OCI-LY3 (cell line): ENCODE results near the gene SLC7A7.
A peak's percentile ranks its signal among the peaks of the same experiment; 100 is the strongest.
"Not testable (repeated sequence)": the region's sequence is repeated elsewhere in the genome, so short reads cannot be mapped to it uniquely, and the experiment has no call there.

ENCODE experiments used
- H2AFZ ChIP-seq: fragments of 200-600, 300-600 bp; shearing (Covaris generic); 2 replicates; pipeline ENCODE4 v1.6.0; 2014; ENCODE audit warnings: antibody characterized with exemption, low read depth, low read length
- H3K27ac ChIP-seq: fragments of 200-600, 300-600 bp; sonication (generic); 2 replicates; pipeline ENCODE4 v1.5.1; 2014; ENCODE audit warnings: mild to moderate bottlenecking, low read length, moderate library complexity, mixed read lengths
- H3K27me3 ChIP-seq: fragments of 200-600, 300-600 bp; sonication (generic); 2 replicates; pipeline ENCODE4 v1.6.1; 2014; ENCODE audit warnings: low read depth, low read length, mixed read lengths
- H3K36me3 ChIP-seq: fragments of 200-600, 300-600 bp; sonication (generic); replicated peaks from 2 replicates; pipeline ENCODE3; 2014; ENCODE audit warnings: low read depth, low read length, mixed read lengths
- H3K4me1 ChIP-seq: fragments of 300-600, 200-600 bp; sonication (generic); 2 replicates; pipeline ENCODE4 v1.6.1; 2014; ENCODE audit warnings: low read length, mixed read lengths
- H3K4me2 ChIP-seq: fragments of 200-600, 300-600 bp; sonication (generic); 2 replicates; pipeline ENCODE4 v1.6.1; 2014; ENCODE audit warnings: low read length, mixed read lengths
- H3K4me3 ChIP-seq: fragments of 300-600, 200-600 bp; sonication (generic); 2 replicates; pipeline ENCODE4 v1.5.1; 2014; ENCODE audit warnings: antibody characterized with exemption, mild to moderate bottlenecking, low read length, moderate library complexity
- H3K79me2 ChIP-seq: fragments of 300-600, 200-600 bp; shearing (Covaris generic); 2 replicates; pipeline ENCODE4 v1.6.1; 2014; ENCODE audit warnings: mild to moderate bottlenecking, low read length, mixed read lengths
- H3K9ac ChIP-seq: fragments of 300-600, 200-600 bp; shearing (Covaris generic); 2 replicates; pipeline ENCODE4 v1.6.0; 2014; ENCODE audit warnings: mild to moderate bottlenecking, low read length, moderate library complexity
- H3K9me3 ChIP-seq: fragments of 200-600, 300-600 bp; shearing (Covaris generic); 2 replicates; pipeline ENCODE4 v1.6.1; 2014; ENCODE audit warnings: low read length, mixed read lengths; ENCODE audit not compliant: insufficient read depth
- H4K20me1 ChIP-seq: fragments of 200-600, 300-600 bp; sonication (generic); 2 replicates; pipeline ENCODE4 v1.6.1; 2016; ENCODE audit warnings: low read length, mixed read lengths; ENCODE audit not compliant: insufficient read depth
- EZH2phosphoT487 ChIP-seq: fragments of 200-600 bp; shearing (Covaris generic); IDR thresholded peaks from 2 replicates; pipeline ENCODE4 v1.6.1; 2018; ENCODE audit warnings: antibody characterized with exemption, mixed run types, low read depth
- TF ChIP-seq, protein P1 (sequence below): fragments of 200-600, 300-600 bp; sonication (generic); IDR thresholded peaks from 2 replicates; pipeline ENCODE4 v1.5.1; 2014; ENCODE audit warnings: antibody characterized with exemption, low read length, low read depth

The SLC7A7 gene

DNA sequence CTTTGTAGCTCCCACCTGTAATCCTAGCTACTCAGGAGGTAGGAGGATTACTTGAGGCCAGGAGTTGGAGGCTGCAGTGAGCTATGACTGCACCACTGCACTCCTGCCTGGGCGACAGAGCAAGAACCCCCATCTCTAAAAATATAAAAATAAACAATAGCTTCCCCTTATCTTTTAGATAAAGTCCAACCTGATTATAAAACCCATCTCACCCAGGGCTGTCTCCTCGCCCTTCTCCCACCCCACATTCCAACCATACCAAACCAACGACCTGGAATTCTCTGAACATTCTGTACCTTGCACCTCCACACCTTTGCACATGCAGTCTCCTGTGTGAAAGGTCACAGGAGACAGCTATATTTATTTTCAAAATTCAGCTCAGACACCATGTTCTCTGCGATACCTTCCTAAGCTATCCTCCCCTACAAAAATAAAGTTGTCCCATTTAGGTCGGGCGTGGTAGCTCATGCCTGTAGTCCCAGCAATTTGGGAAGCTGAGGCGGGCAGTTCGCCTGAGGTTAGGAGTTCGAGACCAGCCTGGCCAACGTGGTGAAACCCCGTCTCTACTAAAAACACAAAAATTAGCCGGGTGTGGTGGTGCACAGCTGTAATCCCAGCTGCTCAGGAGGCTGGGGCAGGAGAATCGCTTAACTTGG, 7.7 kb downstream of the SLC7A7 start:
- no peak overlapping the region for H2AFZ ChIP-seq
- no peaks in the 10 kb centered on the region for H3K79me2 ChIP-seq

DNA sequence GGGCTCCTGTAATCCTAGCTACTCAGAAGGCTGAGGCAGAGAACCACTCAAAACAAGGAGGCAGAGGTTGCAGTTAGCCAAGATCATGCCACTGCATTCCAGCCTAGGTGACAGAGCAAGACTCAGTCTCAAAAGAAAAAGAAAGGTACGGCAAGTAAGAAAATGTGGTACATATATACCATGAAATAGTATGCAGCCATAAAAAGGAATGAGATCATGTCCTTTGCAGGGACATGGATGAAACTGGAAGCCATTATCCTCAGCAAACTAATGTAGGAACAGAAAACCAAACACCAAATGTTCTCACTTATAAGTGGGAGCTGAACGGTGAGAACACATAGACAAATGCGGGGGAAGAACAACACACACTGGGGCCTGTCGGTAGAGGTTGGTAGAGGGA, 10.0 kb downstream of the SLC7A7 start:
- not testable (repeated sequence) for H2AFZ ChIP-seq, H3K36me3 ChIP-seq, H3K4me3 ChIP-seq, H4K20me1 ChIP-seq, H3K9ac ChIP-seq, H3K27ac ChIP-seq, H3K4me2 ChIP-seq, H3K79me2 ChIP-seq, H3K9me3 ChIP-seq, H3K27me3 ChIP-seq
- H3K4me1 ChIP-seq: peaks cover 25% of the 10 kb centered on the region

More for the DNA sequence above, 7.7 kb downstream of the SLC7A7 start:
- no peak overlapping the region for H3K4me3 ChIP-seq
- TF ChIP-seq, protein P1, sequence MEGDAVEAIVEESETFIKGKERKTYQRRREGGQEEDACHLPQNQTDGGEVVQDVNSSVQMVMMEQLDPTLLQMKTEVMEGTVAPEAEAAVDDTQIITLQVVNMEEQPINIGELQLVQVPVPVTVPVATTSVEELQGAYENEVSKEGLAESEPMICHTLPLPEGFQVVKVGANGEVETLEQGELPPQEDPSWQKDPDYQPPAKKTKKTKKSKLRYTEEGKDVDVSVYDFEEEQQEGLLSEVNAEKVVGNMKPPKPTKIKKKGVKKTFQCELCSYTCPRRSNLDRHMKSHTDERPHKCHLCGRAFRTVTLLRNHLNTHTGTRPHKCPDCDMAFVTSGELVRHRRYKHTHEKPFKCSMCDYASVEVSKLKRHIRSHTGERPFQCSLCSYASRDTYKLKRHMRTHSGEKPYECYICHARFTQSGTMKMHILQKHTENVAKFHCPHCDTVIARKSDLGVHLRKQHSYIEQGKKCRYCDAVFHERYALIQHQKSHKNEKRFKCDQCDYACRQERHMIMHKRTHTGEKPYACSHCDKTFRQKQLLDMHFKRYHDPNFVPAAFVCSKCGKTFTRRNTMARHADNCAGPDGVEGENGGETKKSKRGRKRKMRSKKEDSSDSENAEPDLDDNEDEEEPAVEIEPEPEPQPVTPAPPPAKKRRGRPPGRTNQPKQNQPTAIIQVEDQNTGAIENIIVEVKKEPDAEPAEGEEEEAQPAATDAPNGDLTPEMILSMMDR: no peak
- TF ChIP-seq EZH2phosphoT487: no peak
- H3K9ac ChIP-seq: no peak overlapping the region
- peaks cover 39% of the 10 kb centered on the region for H3K4me1 ChIP-seq
- no peak overlapping the region for H3K4me2 ChIP-seq
- H4K20me1 ChIP-seq: no peaks in the 10 kb centered on the region
- H3K36me3 ChIP-seq: no peaks in the 10 kb centered on the region
- H3K9me3 ChIP-seq: no peaks in the 10 kb centered on the region
- H3K27me3 ChIP-seq: no peaks in the 10 kb centered on the region
- no peak overlapping the region for H3K27ac ChIP-seq

DNA sequence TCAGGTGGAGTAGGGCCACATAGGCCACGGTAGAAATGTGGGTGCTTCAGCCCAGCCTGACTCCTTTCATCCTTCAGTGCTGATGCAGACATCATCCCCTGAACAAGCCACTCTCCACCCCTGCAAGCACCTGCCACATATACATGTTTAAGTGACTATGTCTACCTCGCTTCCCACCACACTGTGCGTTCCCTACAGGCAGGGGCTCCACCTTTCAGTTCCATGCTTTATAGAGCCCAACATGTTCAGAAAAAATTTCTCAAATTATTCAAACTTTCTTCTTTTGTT, 11.6 kb downstream of the SLC7A7 start:
- H3K4me2 ChIP-seq: peak overlapping the region; percentile 55
- H3K4me3 ChIP-seq: peak overlapping the region; percentile 1; the same call in 1 of the 2 replicates
- H3K36me3 ChIP-seq: no peaks in the 10 kb centered on the region
- H3K27me3 ChIP-seq: no peaks in the 10 kb centered on the region
- no peak overlapping the region for H3K27ac ChIP-seq
- H3K9ac ChIP-seq: no peak overlapping the region
- H3K9me3 ChIP-seq: no peaks in the 10 kb centered on the region
- H3K79me2 ChIP-seq: no peaks in the 10 kb centered on the region
- H4K20me1 ChIP-seq: no peaks in the 10 kb centered on the region
- TF ChIP-seq, protein P1: no peak
- no peak for TF ChIP-seq EZH2phosphoT487
- H2AFZ ChIP-seq: no peak overlapping the region
- H3K4me1 ChIP-seq: peaks cover 26% of the 10 kb centered on the region

DNA sequence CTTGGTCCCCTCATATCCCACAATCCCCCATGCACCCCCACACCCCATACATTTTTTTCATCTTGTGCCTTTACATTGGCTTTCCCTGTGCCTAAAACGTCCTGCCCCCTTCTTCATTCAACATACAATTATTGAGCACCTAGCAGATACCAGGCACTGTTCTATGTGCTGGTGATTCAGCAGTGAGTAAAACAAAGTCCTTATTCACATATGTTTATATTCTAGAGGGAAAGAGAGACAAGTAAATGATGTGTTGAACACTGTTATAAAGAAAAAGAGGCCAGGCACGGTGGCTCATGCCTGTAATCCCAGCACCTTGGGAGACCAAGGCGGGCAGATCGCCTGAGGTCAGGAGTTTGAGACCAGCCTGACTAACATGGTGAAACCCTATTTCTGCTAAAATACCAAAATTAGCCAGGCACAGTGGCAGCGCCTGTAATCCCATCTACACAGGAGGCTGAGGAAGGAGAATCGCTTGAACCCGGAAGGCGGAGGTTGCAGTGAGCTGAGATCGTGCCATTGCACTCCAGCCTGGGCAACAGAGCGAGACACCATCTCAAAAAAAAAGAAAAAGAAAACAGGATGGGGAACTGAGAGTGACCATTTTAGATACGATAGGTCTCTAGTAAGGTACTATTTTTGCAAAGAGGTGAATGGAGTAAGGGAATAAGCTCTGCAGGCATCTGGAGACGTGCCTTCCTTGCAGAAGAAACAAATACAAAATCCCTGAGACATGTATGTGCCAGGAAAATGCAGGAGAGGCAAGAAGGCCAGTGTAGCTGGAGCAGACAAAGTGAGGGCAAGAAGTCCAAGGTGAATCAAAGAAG, 12.2 kb downstream of the SLC7A7 start:
- H3K9ac ChIP-seq: no peak overlapping the region
- no peaks in the 10 kb centered on the region for H3K27me3 ChIP-seq
- peak overlapping the region; percentile 1; the same call in 1 of the 2 replicates for H3K4me3 ChIP-seq
- H3K4me1 ChIP-seq: peaks cover 31% of the 10 kb centered on the region
- peak overlapping the region; percentile 55 for H3K4me2 ChIP-seq
- TF ChIP-seq, protein P1: no peak
- TF ChIP-seq EZH2phosphoT487: no peak
- no peaks in the 10 kb centered on the region for H3K79me2 ChIP-seq
- H2AFZ ChIP-seq: no peak overlapping the region
- H4K20me1 ChIP-seq: no peaks in the 10 kb centered on the region
- H3K36me3 ChIP-seq: no peaks in the 10 kb centered on the region
- no peaks in the 10 kb centered on the region for H3K9me3 ChIP-seq
- H3K27ac ChIP-seq: no peak overlapping the region
